H1 (cell line): ENCODE data around the gene APOL3. TPM values are rescaled to one million over a fixed set of nuclear protein-coding genes. Genes with fewer than 3 reads are reported as not detected.

ENCODE experiments used
- CTCF ChIA-PET: fragments of 300-600 bp; sonication (Branson Sonifier 250); formaldehyde crosslinking; loops from one replicate; lab custom pipeline; 2021; ENCODE audit not compliant: partially characterized antibody; lab: Charles Lee
- POLR2A ChIA-PET: fragments of 300-600 bp; sonication (Branson Sonifier 250); formaldehyde crosslinking; loops from one replicate; lab custom pipeline; 2021; ENCODE audit warnings: inconsistent platforms; ENCODE audit not compliant: partially characterized antibody; lab: Charles Lee
- DNase-seq, 2 experiments: peaks; one replicate each; pipeline versions ENCODE4 v3.0.0 to v3.0.0-alpha.2; 2010 to 2022; ENCODE audit warnings: low spot score in 2 of 2, low read depth in 1 of 2, mixed read lengths in 1 of 2
- FAIRE-seq: peaks from 2 replicates; lab custom pipeline; 2011; peaks lifted over from hg19 to GRCh38; lab: Jason Lieb, UNC
- H2AFZ ChIP-seq: 2 replicates; pipeline ENCODE4 v1.8.1; 2012; ENCODE audit warnings: low read length, inconsistent platforms
- H2AK5ac ChIP-seq: 2 replicates; pipeline ENCODE4 v1.6.1; 2013; ENCODE audit warnings: low read depth, low read length
- H2BK120ac ChIP-seq: replicated peaks from 2 replicates; pipeline ENCODE3; 2013; ENCODE audit warnings: low read depth, low read length, inconsistent platforms
- H2BK12ac ChIP-seq: 2 replicates; pipeline ENCODE4 v1.6.1; 2013; ENCODE audit warnings: low read depth, low read length
- H2BK15ac ChIP-seq: 2 replicates; pipeline ENCODE4 v1.6.1; 2013; ENCODE audit warnings: low read length
- H2BK20ac ChIP-seq: 2 replicates; pipeline ENCODE4 v1.6.1; 2013; ENCODE audit warnings: low read length
- H2BK5ac ChIP-seq: 2 replicates; pipeline ENCODE4 v1.6.1; 2013; ENCODE audit warnings: low read depth, low read length
- H3K14ac ChIP-seq: 2 replicates; pipeline ENCODE4 v1.6.1; 2013; ENCODE audit warnings: inconsistent platforms; ENCODE audit not compliant: insufficient read length
- H3K18ac ChIP-seq: 2 replicates; pipeline ENCODE4 v1.6.1; 2013; ENCODE audit warnings: low read length; ENCODE audit errors: extremely low read depth
- H3K23ac ChIP-seq: 2 replicates; pipeline ENCODE4 v1.6.1; 2013; ENCODE audit warnings: inconsistent platforms; ENCODE audit not compliant: insufficient read length
- H3K23me2 ChIP-seq: 2 replicates; pipeline ENCODE4 v1.6.1; 2013; ENCODE audit warnings: low read depth, low read length
- H3K27ac ChIP-seq: 2 replicates; pipeline ENCODE4 v1.6.1; 2011; ENCODE audit warnings: low read depth, low read length, inconsistent platforms
- H3K27me3 ChIP-seq, 4 experiments: replicated peaks in 1 of 4; 1 replicate in 1 of 4; 2 replicates in 3 of 4; pipeline versions ENCODE4 v1.6.1 to v1.8.1; 2011 to 2013; ENCODE audit warnings: low read length in 3 of 4, mild to moderate bottlenecking in 3 of 4, inconsistent platforms in 2 of 4, mixed read lengths in 2 of 4, moderate library complexity in 1 of 4; ENCODE audit not compliant: control insufficient read depth in 3 of 4, insufficient read depth in 3 of 4; ENCODE audit errors: extremely low read depth in 1 of 4
- H3K36me3 ChIP-seq, 4 experiments: 2 replicates each; pipeline versions ENCODE4 v1.6.1 to v1.8.1; 2011 to 2013; ENCODE audit warnings: mild to moderate bottlenecking in 4 of 4, low read length in 3 of 4, moderate library complexity in 2 of 4, control low read depth in 1 of 4, inconsistent platforms in 1 of 4; ENCODE audit not compliant: insufficient read depth in 4 of 4, control insufficient read depth in 2 of 4
- H3K4ac ChIP-seq: replicated peaks from 2 replicates; pipeline ENCODE3; 2013; ENCODE audit warnings: low read length, low read depth, mixed read lengths, inconsistent platforms; ENCODE audit not compliant: insufficient read length
- H3K4me1 ChIP-seq, 4 experiments: replicated peaks in 1 of 4; 1 replicate in 1 of 4; 2 replicates in 3 of 4; pipeline versions ENCODE4 v1.6.1 to v1.8.1; 2011 to 2013; ENCODE audit warnings: low read length in 3 of 4, inconsistent platforms in 2 of 4, mixed read lengths in 1 of 4; ENCODE audit not compliant: insufficient read depth in 4 of 4, control insufficient read depth in 3 of 4
- H3K4me2 ChIP-seq, 2 experiments: 2 replicates each; pipeline versions ENCODE4 v1.6.1 to v1.8.1; 2011 to 2013; ENCODE audit warnings: low read depth in 2 of 2, low read length in 2 of 2, control low read depth in 1 of 2, inconsistent platforms in 1 of 2, mild to moderate bottlenecking in 1 of 2; ENCODE audit not compliant: insufficient read depth in 1 of 2
- H3K4me3 ChIP-seq, 4 experiments: fragments of 200-600, 300-600 bp in 1 of 4; sonication (generic), shearing (Covaris generic), sonication (Bioruptor Twin) in 1 of 4; 2 replicates each; pipeline versions ENCODE4 v1.5.1 to v1.8.1; 2011 to 2016; ENCODE audit warnings: low read length in 4 of 4, low read depth in 3 of 4, control low read depth in 2 of 4, inconsistent platforms in 2 of 4, mild to moderate bottlenecking in 2 of 4, mixed read lengths in 1 of 4, moderate library complexity in 1 of 4; ENCODE audit not compliant: insufficient read depth in 2 of 4; ENCODE audit errors: extremely low read depth in 1 of 4
- H3K56ac ChIP-seq: replicated peaks from 2 replicates; pipeline ENCODE3; 2013; ENCODE audit warnings: low read depth, mild to moderate bottlenecking, mixed read lengths, low read length, inconsistent platforms; ENCODE audit not compliant: insufficient read length
- H3K79me1 ChIP-seq: 2 replicates; pipeline ENCODE4 v1.6.1; 2013; ENCODE audit warnings: low read depth, low read length, control low read depth
- H3K79me2 ChIP-seq, 2 experiments: 2 replicates each; pipeline versions ENCODE4 v1.6.1 to v1.8.1; 2012 to 2013; ENCODE audit warnings: low read length in 2 of 2, mild to moderate bottlenecking in 2 of 2, inconsistent platforms in 1 of 2; ENCODE audit not compliant: insufficient read depth in 2 of 2, control insufficient read depth in 1 of 2
- H3K9ac ChIP-seq, 4 experiments: replicated peaks in 1 of 4; 1 replicate in 1 of 4; 2 replicates in 3 of 4; pipeline versions ENCODE4 v1.6.1 to v1.8.1; 2011 to 2013; ENCODE audit warnings: low read depth in 3 of 4, low read length in 3 of 4, control low read depth in 2 of 4, mild to moderate bottlenecking in 2 of 4, moderate library complexity in 2 of 4, inconsistent platforms in 1 of 4; ENCODE audit errors: extremely low read depth in 1 of 4
- H3K9me3 ChIP-seq, 2 experiments: 2 replicates each; pipeline versions ENCODE4 v1.6.1 to v1.8.1; 2012 to 2013; ENCODE audit warnings: mild to moderate bottlenecking in 2 of 2, moderate library complexity in 2 of 2, control low read depth in 1 of 2, inconsistent platforms in 1 of 2, low read depth in 1 of 2, low read length in 1 of 2, mixed read lengths in 1 of 2; ENCODE audit not compliant: insufficient read depth in 2 of 2
- H4K20me1 ChIP-seq, 2 experiments: replicated peaks in 1 of 2; 2 replicates each; pipeline versions ENCODE3 to v1.8.1; 2011 to 2013; ENCODE audit warnings: inconsistent platforms in 2 of 2, low read length in 2 of 2, mild to moderate bottlenecking in 1 of 2; ENCODE audit not compliant: insufficient read depth in 2 of 2, control insufficient read depth in 1 of 2
- H4K5ac ChIP-seq: 2 replicates; pipeline ENCODE4 v1.6.1; 2013; ENCODE audit warnings: low read length, low read depth, mixed read lengths, inconsistent platforms; ENCODE audit not compliant: insufficient read length
- H4K8ac ChIP-seq: 2 replicates; pipeline ENCODE4 v1.8.0; 2013; ENCODE audit warnings: mild to moderate bottlenecking, moderate library complexity, low read length, inconsistent platforms; ENCODE audit not compliant: insufficient read depth; ENCODE audit errors: extremely low read depth
- H4K91ac ChIP-seq: replicated peaks from 2 replicates; pipeline ENCODE3; 2013; ENCODE audit warnings: low read length, mixed read lengths, inconsistent platforms; ENCODE audit not compliant: insufficient read length
- BRCA1 ChIP-seq: IDR thresholded peaks from 2 replicates; pipeline ENCODE4 v1.6.1; 2012; ENCODE audit warnings: low read depth, low read length, improper control_type of control experiment
- EGR1 ChIP-seq: IDR thresholded peaks from 2 replicates; pipeline ENCODE4 v1.6.1; 2011; ENCODE audit warnings: low read depth, low read length, borderline replicate concordance
- MAX ChIP-seq: IDR thresholded peaks from 2 replicates; pipeline ENCODE4 v1.6.1; 2012; ENCODE audit warnings: inconsistent platforms
- POLR2AphosphoS5 ChIP-seq: IDR thresholded peaks from 2 replicates; pipeline ENCODE4 v1.6.1; 2011; ENCODE audit warnings: low read depth, low read length
- USF2 ChIP-seq: IDR thresholded peaks from 2 replicates; pipeline ENCODE4 v1.6.1; 2011; ENCODE audit warnings: low read length, improper control_type of control experiment
- WGBS, 2 experiments: shearing (Covaris generic) in 1 of 2; methylation state at CpG; one replicate each; pipeline versions ENCODE4 v1.1.6 to v1.1.7; 2013 to 2015; ENCODE audit warnings: low lambda C conversion rate in 2 of 2, mixed read lengths in 2 of 2, inconsistent platforms in 1 of 2, low coverage in 1 of 2, missing lambda C conversion rate in 1 of 2; ENCODE audit not compliant: insufficient replicate concordance in 2 of 2, insufficient coverage in 1 of 2, insufficient read length in 1 of 2; ENCODE audit errors: extremely low coverage in 1 of 2, missing lambda C conversion rate in 1 of 2; 5-methylcytosine and 5-hydroxymethylcytosine counted together
- polyA plus RNA-seq, 7 experiments: library from polyadenylated mRNA; depleted of rRNA in 3 of 7; stranded (reverse) in 5 of 7; unstranded in 2 of 7; fragments of >200 nt in 5 of 7; fragments of 200-250 nt in 2 of 7; gene quantifications; 1 replicate in 5 of 7; 2 replicates in 1 of 7; 4 replicates in 1 of 7; pipeline versions ENCODE4 v1.2.1 to v1.2.3, GENCODE V29; 2011 to 2013; ENCODE audit warnings: missing spikeins in 2 of 7, mixed read lengths in 2 of 7
- total RNA-seq: library from RNA; stranded (reverse); fragmentation: NEBNext Ultra II Directional; extraction: Animal tissue kit (Norgen Biotek cat#: 25700); gene quantifications from 2 replicates; pipeline ENCODE4 v1.2.1, GENCODE V29; 2021

APOL3 gene
- total and polyA plus RNA-seq, 2 of the 8 experiments (the other 6 are each of a cell fraction or from before 2014, with no cell fraction given) = 0.12 TPM; not detected in 1

- no peak overlapping the region for H2BK12ac ChIP-seq
- DNase-seq (no peak), FAIRE-seq (no peak)
- CTCF ChIA-PET = interaction anchor here (0.9 to 4.7 kb wide), 3 partner anchors 15 to 122 kb away, joined by 3 to 30 read pairs (median 6); no protein-coding TSS in a partner anchor
- no peak overlapping the region for H3K4me2 ChIP-seq
- no peak overlapping the region for H3K27ac ChIP-seq
- no peak overlapping the region for H4K8ac ChIP-seq
- no peak overlapping the region for H3K18ac ChIP-seq
- H3K36me3 ChIP-seq = peaks cover 0 to 3% (median 0%) of the 10 kb centered on the region in 4 experiments; a peak in 1 of 8 replicates
- no peak overlapping the region for H3K4ac ChIP-seq
- WGBS, 2 experiments = 100% methylated on average over 1 of the region's 1 CpG; no CpG with 5 or more reads in 1 of the 2 experiments
- H2AFZ ChIP-seq = no peak overlapping the region
- H3K56ac ChIP-seq = no peak overlapping the region
- no peaks in the 10 kb centered on the region for H3K27me3 ChIP-seq
- H4K5ac ChIP-seq = no peak overlapping the region
- H2BK120ac ChIP-seq = no peak overlapping the region
- no peak overlapping the region for H4K91ac ChIP-seq
- no peaks in the 10 kb centered on the region for H4K20me1 ChIP-seq
- no peak overlapping the region for H3K9ac ChIP-seq
- no peak overlapping the region for H3K14ac ChIP-seq
- H2BK5ac ChIP-seq = no peak overlapping the region
- H2AK5ac ChIP-seq = no peak overlapping the region
- H3K23ac ChIP-seq = no peak overlapping the region
- H2BK20ac ChIP-seq = no peak overlapping the region
- H3K9me3 ChIP-seq = peaks cover 5% of the 10 kb centered on the region in 2 experiments; a peak in 2 of 4 replicates
- POLR2A ChIA-PET = no interaction called here
- no peaks in the 10 kb centered on the region for H3K79me1 ChIP-seq
- H2BK15ac ChIP-seq = no peak overlapping the region
- H3K4me3 ChIP-seq = no peak overlapping the region
- H3K23me2 ChIP-seq = no peaks in the 10 kb centered on the region
- H3K4me1 ChIP-seq = no peaks in the 10 kb centered on the region
- H3K79me2 ChIP-seq = no peaks in the 10 kb centered on the region
- no peak for TF ChIP-seq BRCA1
- TF ChIP-seq MAX = no peak
- no peak for TF ChIP-seq EGR1
- TF ChIP-seq USF2 = no peak
- TF ChIP-seq POLR2AphosphoS5 = no peak
Measured at GRCh38 chr22:36164621-36165020, 4.1 kb upstream of the APOL3 start.
